GM06990 (cell line): ENCODE measurements around the gene P2RY11.

Experiments
- DNase-seq: peaks from one replicate; pipeline ENCODE4 v3.0.0-alpha.2; 2011; ENCODE audit not compliant: insufficient read length; ENCODE audit errors: extremely low read depth
- H3K27me3 ChIP-seq: replicated peaks from 2 replicates; pipeline ENCODE4 v1.6.0; 2011; ENCODE audit warnings: low read length; ENCODE audit not compliant: control insufficient read depth, insufficient read depth
- H3K36me3 ChIP-seq: 2 replicates; pipeline ENCODE4 v1.5.1; 2011; ENCODE audit warnings: low read length; ENCODE audit not compliant: control insufficient read depth, insufficient read depth
- H3K4me3 ChIP-seq: replicated peaks from 2 replicates; pipeline ENCODE4 v1.5.1; 2011; ENCODE audit warnings: low read depth, mild to moderate bottlenecking, control low read depth, low read length
- CTCF ChIP-seq: IDR thresholded peaks from 2 replicates; pipeline ENCODE4 v1.5.1; 2011; ENCODE audit warnings: low read length, control low read depth, mild to moderate bottlenecking, inconsistent platforms; ENCODE audit not compliant: insufficient read depth, poor library complexity, severe bottlenecking

Gene P2RY11

GRCh38 chr19:10091370-10091687, 20.2 kb upstream of the P2RY11 start:
- H3K27me3 ChIP-seq: no peaks in the 10 kb centered on the region
- no peak for TF ChIP-seq CTCF
- H3K36me3 ChIP-seq: peaks cover 31% of the 10 kb centered on the region
- H3K4me3 ChIP-seq: no peak overlapping the region
- DNase-seq: no peak

- Histone ChIP-seq H3K27me3 (no peaks in the 10 kb centered on the region), H3K4me3 (no peak overlapping the region), H3K36me3 (peaks cover 31% of the 10 kb centered on the region)
- DNase-seq: no peak
- TF ChIP-seq CTCF: no peak
Measured at GRCh38 chr19:10091895-10092641, 19.4 kb upstream of the P2RY11 start.

- no peak for DNase-seq
- peaks cover 31% of the 10 kb centered on the region for H3K36me3 ChIP-seq
- no peak for TF ChIP-seq CTCF
- H3K4me3 ChIP-seq: no peak overlapping the region
- no peaks in the 10 kb centered on the region for H3K27me3 ChIP-seq
Measured at GRCh38 chr19:10092648-10093294, 18.7 kb upstream of the P2RY11 start.

GRCh38 chr19:10093295-10094186, 18.0 kb upstream of the P2RY11 start:
- no peak for DNase-seq
- Histone ChIP-seq H3K36me3 (peaks cover 31% of the 10 kb centered on the region), H3K27me3 (no peaks in the 10 kb centered on the region), H3K4me3 (no peak overlapping the region)
- TF ChIP-seq CTCF: no peak

GRCh38 chr19:10095622-10095947, 15.9 kb upstream of the P2RY11 start:
- peak overlapping the region; percentile 10; the same call in 1 of the 2 replicates for H3K4me3 ChIP-seq

More at GRCh38 chr19:10095622-10095947, 15.9 kb upstream of the P2RY11 start:
- Histone ChIP-seq H3K36me3 (peaks cover 20% of the 10 kb centered on the region), H3K27me3 (no peaks in the 10 kb centered on the region)
- DNase-seq: no peak
- no peak for TF ChIP-seq CTCF
